MM.1S (cell line): ENCODE data around the gene CPD.

Experiments
- EZH2 ChIP-seq: fragments of 300-600 bp; sonication (generic); optimal IDR thresholded peaks from 2 replicates; pipeline ENCODE3; 2017; ENCODE audit warnings: low read depth, mild to moderate bottlenecking, antibody characterized with exemption, low read length, mixed read lengths
- EZH2phosphoT487 ChIP-seq: fragments of 300-600 bp; sonication (generic); IDR thresholded peaks from 2 replicates; pipeline ENCODE4 v1.6.1; 2018; ENCODE audit warnings: antibody characterized with exemption, low read length
- TF ChIP-seq, protein P1 (sequence below): fragments of 300-600 bp; sonication (generic); IDR thresholded peaks from 2 replicates; pipeline ENCODE4 v1.5.1; 2016; ENCODE audit warnings: antibody characterized with exemption, low read length, mixed read lengths

DNA sequence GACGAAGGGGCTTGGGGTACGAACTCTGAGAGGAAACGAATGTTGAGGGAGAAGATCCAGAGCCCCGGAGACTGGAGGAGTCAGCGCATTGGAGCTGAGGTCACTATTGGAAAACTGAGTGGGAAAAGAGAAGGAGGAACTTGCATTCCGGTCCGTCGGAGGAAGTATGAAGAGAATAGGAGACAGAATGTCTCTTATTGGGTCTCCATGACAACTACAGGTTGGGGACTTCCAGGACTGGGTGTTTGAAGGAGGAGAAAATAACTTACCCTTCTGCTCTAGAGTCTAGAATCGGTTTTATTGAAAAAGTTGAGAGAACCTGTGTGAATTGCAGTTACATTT lies 99.0 kb downstream of the CPD start:
- TF ChIP-seq, protein P1, sequence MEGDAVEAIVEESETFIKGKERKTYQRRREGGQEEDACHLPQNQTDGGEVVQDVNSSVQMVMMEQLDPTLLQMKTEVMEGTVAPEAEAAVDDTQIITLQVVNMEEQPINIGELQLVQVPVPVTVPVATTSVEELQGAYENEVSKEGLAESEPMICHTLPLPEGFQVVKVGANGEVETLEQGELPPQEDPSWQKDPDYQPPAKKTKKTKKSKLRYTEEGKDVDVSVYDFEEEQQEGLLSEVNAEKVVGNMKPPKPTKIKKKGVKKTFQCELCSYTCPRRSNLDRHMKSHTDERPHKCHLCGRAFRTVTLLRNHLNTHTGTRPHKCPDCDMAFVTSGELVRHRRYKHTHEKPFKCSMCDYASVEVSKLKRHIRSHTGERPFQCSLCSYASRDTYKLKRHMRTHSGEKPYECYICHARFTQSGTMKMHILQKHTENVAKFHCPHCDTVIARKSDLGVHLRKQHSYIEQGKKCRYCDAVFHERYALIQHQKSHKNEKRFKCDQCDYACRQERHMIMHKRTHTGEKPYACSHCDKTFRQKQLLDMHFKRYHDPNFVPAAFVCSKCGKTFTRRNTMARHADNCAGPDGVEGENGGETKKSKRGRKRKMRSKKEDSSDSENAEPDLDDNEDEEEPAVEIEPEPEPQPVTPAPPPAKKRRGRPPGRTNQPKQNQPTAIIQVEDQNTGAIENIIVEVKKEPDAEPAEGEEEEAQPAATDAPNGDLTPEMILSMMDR: no peak
- TF ChIP-seq EZH2phosphoT487: no peak
- TF ChIP-seq EZH2: no peak
